ENCODE results near the gene FAM81B.

DNA sequence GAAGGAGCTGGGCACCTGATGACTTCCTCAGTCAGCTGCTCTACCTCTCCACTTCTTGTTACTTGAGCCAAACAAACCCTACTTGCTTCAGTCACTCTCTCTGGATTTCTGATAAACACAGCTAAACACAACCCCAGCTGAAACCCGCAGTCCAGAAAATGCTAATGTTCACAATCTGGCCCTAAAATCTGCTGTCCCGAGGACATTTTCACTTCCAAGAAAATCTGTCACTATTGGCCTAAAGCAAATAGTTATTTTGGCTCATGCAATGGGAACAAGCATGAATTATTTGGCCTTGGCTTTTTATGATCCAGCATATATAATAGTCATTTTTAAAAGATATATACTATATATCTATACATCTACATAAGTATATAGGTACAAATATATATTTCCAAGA is 19.1 kb downstream of the FAM81B start:
- TF ChIP-seq POLR2AphosphoS5 (IDR thresholded peaks at IDR 0.05) (no peak), CTCF (IDR thresholded peaks at IDR 0.05) (no peak), POLR2A (IDR thresholded peaks at IDR 0.05) (no peak)
